SK-MEL-5 (cell line): ENCODE measurements around the gene DMXL1. TPM values are rescaled to one million over a fixed set of nuclear protein-coding genes. Genes with fewer than 3 reads are reported as not detected.
A peak's percentile ranks its signal among the peaks of the same experiment; 100 is the strongest.
"Not testable (repeated sequence)": the region's sequence is repeated elsewhere in the genome, so short reads cannot be mapped to it uniquely, and the experiment has no call there.

Source experiments
- DNase-seq: peaks from one replicate; pipeline ENCODE4 v3.0.0-alpha.2; 2016; ENCODE audit warnings: low read depth, low spot score
- in situ Hi-C: cut with HindIII; loops from 2 replicates; pipeline ENCODE4 v1.10.0; 2016; ENCODE audit warnings: low sequenced_read_pairs, high pct_unique_total_duplicates, low pct_unique_long_range_greater_than_20kb
- total RNA-seq: library from RNA; depleted of rRNA; stranded (reverse); fragments of >200 nt; shearing (Covaris generic); gene quantifications from 2 replicates; pipeline ENCODE4 v1.2.3, GENCODE V29; 2014

DMXL1 gene
- total RNA-seq, 1 experiment from 2014 or later: 34.3 TPM

GRCh38 chr5:119176785-119177184, 105.9 kb downstream of the DMXL1 start:
- no peak for DNase-seq
- in situ Hi-C loops: no loop called here

- in situ Hi-C loops: no loop called here
Measured at GRCh38 chr5:119177226-119177625, 106.3 kb downstream of the DMXL1 start.

GRCh38 chr5:119178435-119178834, 107.5 kb downstream of the DMXL1 start:
- in situ Hi-C loops: no loop called here
- no peak for DNase-seq

More at GRCh38 chr5:119177226-119177625, 106.3 kb downstream of the DMXL1 start:
- DNase-seq: no peak

- in situ Hi-C loops: no loop called here
- DNase-seq: no peak
Measured at GRCh38 chr5:119179857-119180641, 109.2 kb downstream of the DMXL1 start.

GRCh38 chr5:119185512-119185911, 114.6 kb downstream of the DMXL1 start:
- in situ Hi-C loops, DNase-seq: not testable (repeated sequence)

- DNase-seq: no peak
- in situ Hi-C loops: no loop called here
Measured at GRCh38 chr5:119187776-119188529, 117.1 kb downstream of the DMXL1 start.

- in situ Hi-C loops: no loop called here
Measured at GRCh38 chr5:119190470-119191095, 119.7 kb downstream of the DMXL1 start.

GRCh38 chr5:119191944-119192343, 121.1 kb downstream of the DMXL1 start:
- DNase-seq: no peak
- in situ Hi-C loops: no loop called here

More at GRCh38 chr5:119190470-119191095, 119.7 kb downstream of the DMXL1 start:
- DNase-seq: no peak

- DNase-seq: peak; percentile 39
- in situ Hi-C loops: no loop called here
Measured at GRCh38 chr5:119200795-119201194, 129.9 kb downstream of the DMXL1 start.

GRCh38 chr5:119207105-119207504, 136.2 kb downstream of the DMXL1 start:
- in situ Hi-C loops: no loop called here

GRCh38 chr5:119212026-119212425, 141.1 kb downstream of the DMXL1 start:
- no peak for DNase-seq
- in situ Hi-C loops: no loop called here

More at GRCh38 chr5:119207105-119207504, 136.2 kb downstream of the DMXL1 start:
- no peak for DNase-seq

- in situ Hi-C loops: no loop called here
- DNase-seq: no peak
Measured at GRCh38 chr5:119212676-119213075, 141.8 kb downstream of the DMXL1 start.

GRCh38 chr5:119217183-119217582, 146.3 kb downstream of the DMXL1 start:
- in situ Hi-C loops: no loop called here
- no peak for DNase-seq

GRCh38 chr5:119218830-119219782, 148.2 kb downstream of the DMXL1 start:
- no peak for DNase-seq
- in situ Hi-C loops: no loop called here

GRCh38 chr5:119220576-119221197, 149.8 kb downstream of the DMXL1 start:
- in situ Hi-C loops: no loop called here
- no peak for DNase-seq

GRCh38 chr5:119221330-119221729, 150.4 kb downstream of the DMXL1 start:
- no peak for DNase-seq
- in situ Hi-C loops: no loop called here

GRCh38 chr5:119229950-119230349, 159.1 kb downstream of the DMXL1 start:
- no peak for DNase-seq

More at GRCh38 chr5:119229950-119230349, 159.1 kb downstream of the DMXL1 start:
- in situ Hi-C loops: no loop called here
